Neutrophil (primary cell): ENCODE data around the gene MLLT11.
"Not testable (repeated sequence)": the region's sequence is repeated elsewhere in the genome, so short reads cannot be mapped to it uniquely, and the experiment has no call there.

Experiments used
- H3K27ac ChIP-seq: fragments of 200-600 bp; sonication (generic); 2 replicates; pipeline ENCODE4 v1.5.1; 2016; ENCODE audit warnings: mild to moderate bottlenecking, moderate library complexity
- H3K27me3 ChIP-seq: fragments of 200-600 bp; sonication (generic); 2 replicates; pipeline ENCODE4 v1.6.0; 2016; ENCODE audit warnings: mild to moderate bottlenecking
- H3K36me3 ChIP-seq: fragments of 200-600 bp; sonication (generic); 2 replicates; pipeline ENCODE4 v1.5.1; 2017
- H3K4me1 ChIP-seq, 2 experiments: fragments of 200-600 bp in 1 of 2; sonication (generic) in 1 of 2; 1 replicate in 1 of 2; 2 replicates in 1 of 2; pipeline versions ENCODE4 v1.5.1 to v1.6.1; 2013 to 2016; ENCODE audit warnings: low read depth in 1 of 2, low read length in 1 of 2, mild to moderate bottlenecking in 1 of 2, moderate library complexity in 1 of 2; ENCODE audit not compliant: control insufficient read depth in 1 of 2, insufficient read depth in 1 of 2
- H3K4me3 ChIP-seq, 2 experiments: fragments of 200-600 bp in 1 of 2; sonication (generic) in 1 of 2; 1 replicate in 1 of 2; 2 replicates in 1 of 2; pipeline ENCODE4 v1.5.1; 2013 to 2016; ENCODE audit warnings: low read depth in 1 of 2, low read length in 1 of 2, mild to moderate bottlenecking in 1 of 2, moderate library complexity in 1 of 2
- H3K9me3 ChIP-seq: fragments of 200-600 bp; sonication (generic); 2 replicates; pipeline ENCODE4 v1.5.1; 2016
- CTCF ChIP-seq: fragments of 200-600 bp; sonication (generic); IDR thresholded peaks from 2 replicates; pipeline ENCODE4 v1.5.1; 2016; ENCODE audit warnings: antibody characterized with exemption

Gene MLLT11

DNA sequence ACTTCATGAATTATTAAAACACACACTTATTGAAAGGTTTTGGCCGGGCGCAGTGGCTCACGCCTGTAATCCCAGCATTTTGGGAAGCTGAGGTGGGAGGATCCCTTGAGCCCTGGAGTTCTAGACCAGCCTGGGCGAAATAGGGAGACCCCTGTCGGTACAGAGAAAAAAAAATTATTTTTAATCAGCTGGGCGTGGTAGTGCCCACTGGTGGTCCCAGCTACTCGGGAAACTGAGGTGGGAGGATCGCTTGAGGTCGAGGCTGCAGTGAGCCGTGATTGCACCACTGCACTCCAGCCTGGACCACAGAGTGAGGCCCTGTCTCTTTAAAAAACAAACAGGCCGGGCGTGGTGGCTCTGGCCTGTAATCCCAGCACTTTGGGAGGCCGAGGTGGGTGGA, 12.0 kb downstream of the MLLT11 start:
- TF ChIP-seq CTCF = no peak
- Histone ChIP-seq H3K27me3 (no peaks in the 10 kb centered on the region), H3K36me3 (no peaks in the 10 kb centered on the region), H3K9me3 (no peaks in the 10 kb centered on the region), H3K4me1 (peaks cover 14 to 20% of the 10 kb centered on the region in 2 experiments), H3K27ac (peak overlapping the region; percentile 96), H3K4me3 (no peak overlapping the region)

DNA sequence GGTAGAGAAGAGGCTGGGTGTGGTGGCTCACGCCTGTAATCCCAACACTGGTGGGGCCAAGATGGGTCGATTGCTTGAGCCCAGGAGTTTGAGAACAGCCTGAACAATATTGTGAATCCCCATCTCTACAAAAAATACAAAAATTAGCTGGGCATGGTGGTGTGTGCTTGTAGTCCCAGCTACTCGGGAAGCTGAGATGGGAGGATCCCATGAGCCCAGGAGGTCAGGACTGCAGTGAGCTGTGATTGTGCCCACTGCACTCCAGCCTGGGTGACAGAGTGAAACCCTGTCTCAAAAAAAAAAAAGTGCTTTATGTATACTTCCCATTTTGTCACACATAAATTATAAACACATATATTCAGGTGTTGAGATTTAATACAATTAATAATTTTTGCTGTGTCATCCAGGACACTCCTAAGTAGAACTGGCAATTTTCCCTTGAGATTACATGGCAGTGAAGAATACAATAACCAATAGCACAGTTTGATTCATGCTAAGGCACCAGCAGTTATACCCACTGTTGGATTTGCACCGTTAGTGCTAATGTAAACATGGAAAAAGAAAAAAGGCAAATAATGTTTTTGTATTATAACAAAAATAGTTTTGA, 25.9 kb downstream of the MLLT11 start:
- Histone ChIP-seq H3K36me3 (no peaks in the 10 kb centered on the region), H3K4me1 (peaks cover 6 to 10% of the 10 kb centered on the region in 2 experiments), H3K9me3 (no peaks in the 10 kb centered on the region), H3K27me3 (no peaks in the 10 kb centered on the region), H3K4me3 (no peak overlapping the region), H3K27ac (no peak overlapping the region)
- no peak for TF ChIP-seq CTCF

DNA sequence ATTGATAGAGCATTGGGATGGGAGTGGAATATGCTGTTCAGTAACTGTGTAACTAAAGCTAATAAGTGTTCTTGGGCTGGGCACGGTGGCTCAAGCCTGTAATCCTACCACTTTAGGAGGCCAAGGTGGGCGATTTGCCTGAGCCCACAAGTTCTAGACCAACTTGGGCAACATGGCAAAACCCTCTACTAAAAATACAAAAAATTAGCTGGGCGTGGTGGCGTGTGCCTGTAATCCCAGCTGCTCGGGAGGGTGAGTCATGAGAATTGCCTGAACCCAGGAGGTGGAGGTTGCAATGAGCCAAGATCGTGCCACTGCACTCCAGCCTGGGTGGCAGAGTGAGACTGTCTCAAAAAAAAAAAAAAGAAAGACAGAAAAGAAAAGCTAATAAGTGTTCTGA, 37.2 kb downstream of the MLLT11 start:
- not testable (repeated sequence) for H3K4me3 ChIP-seq, H3K9me3 ChIP-seq, H3K4me1 ChIP-seq, H3K27me3 ChIP-seq, H3K27ac ChIP-seq, H3K36me3 ChIP-seq

DNA sequence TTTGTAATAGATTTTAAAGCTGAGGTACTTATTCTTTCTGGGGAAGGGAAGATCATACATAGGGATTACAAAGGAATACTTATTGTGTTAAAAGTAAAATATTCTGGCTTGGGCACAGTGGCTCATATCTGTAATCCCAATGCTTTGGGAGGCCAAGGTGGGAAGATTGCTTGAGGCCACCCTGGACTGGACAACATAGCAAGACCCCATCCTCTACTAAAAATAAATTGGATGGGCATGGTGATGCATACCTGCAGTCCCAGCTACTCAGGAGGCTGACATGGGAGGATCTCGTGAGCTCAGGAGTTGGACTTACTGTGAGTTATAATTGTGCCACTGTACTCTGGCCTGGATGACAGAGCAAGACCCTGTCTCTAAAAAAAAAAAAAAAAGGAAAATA, 37.9 kb downstream of the MLLT11 start:
- Histone ChIP-seq H3K27me3 (no peaks in the 10 kb centered on the region), H3K9me3 (no peaks in the 10 kb centered on the region), H3K36me3 (peaks cover 11% of the 10 kb centered on the region), H3K4me3 (no peak overlapping the region), H3K4me1 (no peaks in the 10 kb centered on the region), H3K27ac (no peak overlapping the region)
- no peak for TF ChIP-seq CTCF

GRCh38 chr1:151104630-151105029, 44.4 kb downstream of the MLLT11 start:
- Histone ChIP-seq H3K36me3 (peaks cover 16% of the 10 kb centered on the region), H3K4me1 (no peaks in the 10 kb centered on the region), H3K27me3 (no peaks in the 10 kb centered on the region), H3K27ac (no peak overlapping the region), H3K9me3 (no peaks in the 10 kb centered on the region), H3K4me3 (no peak overlapping the region)
- TF ChIP-seq CTCF = no peak

- Histone ChIP-seq H3K36me3 (peaks cover 16% of the 10 kb centered on the region), H3K27me3 (no peaks in the 10 kb centered on the region), H3K4me1 (no peaks in the 10 kb centered on the region), H3K27ac (no peak overlapping the region), H3K9me3 (no peaks in the 10 kb centered on the region), H3K4me3 (no peak overlapping the region)
- no peak for TF ChIP-seq CTCF
Measured at GRCh38 chr1:151106894-151107293, 46.7 kb downstream of the MLLT11 start.
